Measurements from ENCODE around the gene OSBP.

DNA sequence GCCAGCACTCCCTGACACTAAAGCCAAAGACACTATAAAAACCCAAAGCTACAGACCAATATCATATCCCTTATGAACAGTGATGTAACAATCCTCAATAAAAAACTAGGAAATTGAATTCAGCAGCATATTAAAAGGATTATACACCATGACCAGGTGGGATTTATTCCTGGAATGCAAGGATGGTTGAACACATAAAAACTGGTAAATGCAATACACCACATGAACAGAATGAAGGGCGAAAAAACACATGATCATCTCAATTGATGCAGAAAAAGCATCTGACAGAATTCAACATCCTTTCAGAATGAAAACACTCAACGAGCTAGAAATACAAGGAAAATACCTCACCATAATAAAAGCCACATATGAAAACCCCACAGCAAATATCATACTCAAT lies 31.3 kb downstream of the OSBP start:
- TF ChIP-seq, protein P1, sequence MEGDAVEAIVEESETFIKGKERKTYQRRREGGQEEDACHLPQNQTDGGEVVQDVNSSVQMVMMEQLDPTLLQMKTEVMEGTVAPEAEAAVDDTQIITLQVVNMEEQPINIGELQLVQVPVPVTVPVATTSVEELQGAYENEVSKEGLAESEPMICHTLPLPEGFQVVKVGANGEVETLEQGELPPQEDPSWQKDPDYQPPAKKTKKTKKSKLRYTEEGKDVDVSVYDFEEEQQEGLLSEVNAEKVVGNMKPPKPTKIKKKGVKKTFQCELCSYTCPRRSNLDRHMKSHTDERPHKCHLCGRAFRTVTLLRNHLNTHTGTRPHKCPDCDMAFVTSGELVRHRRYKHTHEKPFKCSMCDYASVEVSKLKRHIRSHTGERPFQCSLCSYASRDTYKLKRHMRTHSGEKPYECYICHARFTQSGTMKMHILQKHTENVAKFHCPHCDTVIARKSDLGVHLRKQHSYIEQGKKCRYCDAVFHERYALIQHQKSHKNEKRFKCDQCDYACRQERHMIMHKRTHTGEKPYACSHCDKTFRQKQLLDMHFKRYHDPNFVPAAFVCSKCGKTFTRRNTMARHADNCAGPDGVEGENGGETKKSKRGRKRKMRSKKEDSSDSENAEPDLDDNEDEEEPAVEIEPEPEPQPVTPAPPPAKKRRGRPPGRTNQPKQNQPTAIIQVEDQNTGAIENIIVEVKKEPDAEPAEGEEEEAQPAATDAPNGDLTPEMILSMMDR (IDR thresholded peaks at IDR 0.05; ENCODE audit: low read depth, low read length) = no peak
- TF ChIP-seq EZH2phosphoT487 (IDR thresholded peaks at IDR 0.05; ENCODE audit: low read depth) = no peak

All from OCI-LY3 (cell line).